ENCODE results near the gene EIF4B. TPM values are rescaled to one million over a fixed set of nuclear protein-coding genes. Genes with fewer than 3 reads are reported as not detected.

EIF4B gene
- total RNA-seq, 1 experiment from 2014 or later: 559 TPM

Other genes with a start within 250 kb of the EIF4B start
- gene KRT76, start 229.1 kb upstream of the EIF4B start, total RNA-seq (2014; rRNA removed; shearing (Covaris generic)): not detected in 2 replicates
- gene KRT3, start 210.3 kb upstream of the EIF4B start, total RNA-seq (2014; rRNA removed; shearing (Covaris generic)): not detected in 2 replicates
- gene KRT4, start 192.3 kb upstream of the EIF4B start, total RNA-seq (2014; rRNA removed; shearing (Covaris generic)): not detected in 2 replicates
- gene KRT79, start 172.1 kb upstream of the EIF4B start, total RNA-seq (2014; rRNA removed; shearing (Covaris generic)): not detected in 2 replicates
- not detected in 2 replicates for gene KRT78, start 157.5 kb upstream of the EIF4B start, total RNA-seq (2014; rRNA removed; shearing (Covaris generic))
- 20.7 and 27.7 TPM in 2 replicates for gene KRT8, start 101.4 kb upstream of the EIF4B start, total RNA-seq (2014; rRNA removed; shearing (Covaris generic))
- 156 and 182 TPM in 2 replicates for gene KRT18, start 57.3 kb upstream of the EIF4B start, total RNA-seq (2014; rRNA removed; shearing (Covaris generic))
- 18.3 and 20.2 TPM in 2 replicates for gene TNS2, start 43.6 kb downstream of the EIF4B start, total RNA-seq (2014; rRNA removed; shearing (Covaris generic))
- gene SPRYD3, start 72.9 kb downstream of the EIF4B start, total RNA-seq (2014; rRNA removed; shearing (Covaris generic)): 5.5 and 5.6 TPM in 2 replicates
- gene IGFBP6, start 91.2 kb downstream of the EIF4B start, total RNA-seq (2014; rRNA removed; shearing (Covaris generic)): 265 and 375 TPM in 2 replicates
- 0.06 TPM in 1 of 2 replicates, not detected in the other for gene SOAT2, start 97.0 kb downstream of the EIF4B start, total RNA-seq (2014; rRNA removed; shearing (Covaris generic))
- gene ZNF740, start 174.3 kb downstream of the EIF4B start, total RNA-seq (2014; rRNA removed; shearing (Covaris generic)): 4.7 and 6.3 TPM in 2 replicates
- 0.66 and 2.8 TPM in 2 replicates for gene CSAD, start 174.5 kb downstream of the EIF4B start, total RNA-seq (2014; rRNA removed; shearing (Covaris generic))
- 0.39 and 1.2 TPM in 2 replicates for gene ITGB7, start 200.8 kb downstream of the EIF4B start, total RNA-seq (2014; rRNA removed; shearing (Covaris generic))
- 20.0 and 24.2 TPM in 2 replicates for gene RARG, start 225.8 kb downstream of the EIF4B start, total RNA-seq (2014; rRNA removed; shearing (Covaris generic))